ENCODE results near the gene KSR2.

DNA sequence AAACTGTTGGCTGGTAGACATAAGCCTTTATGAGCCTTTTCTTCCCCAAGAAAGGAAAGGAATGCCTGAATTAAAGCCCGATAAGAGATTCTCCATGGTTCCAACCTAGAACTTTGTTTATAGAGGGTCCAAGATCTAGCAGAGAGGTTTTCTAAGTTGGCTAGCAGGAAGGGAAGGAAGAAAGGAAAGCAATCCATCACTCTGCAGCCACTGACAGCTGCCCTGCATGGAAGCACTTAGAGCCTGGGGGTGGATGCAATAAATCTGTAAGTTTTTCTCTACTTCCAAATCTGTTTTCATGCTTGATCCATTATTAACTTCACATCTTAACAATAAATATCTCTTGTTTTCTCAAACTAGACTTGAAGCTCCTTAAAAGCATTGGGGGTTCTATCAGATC is 224.4 kb downstream of the KSR2 start:
- TF ChIP-seq POLR2AphosphoS5 (IDR thresholded peaks at IDR 0.05) (no peak), POLR2A (IDR thresholded peaks at IDR 0.05) (no peak), EP300 (IDR thresholded peaks at IDR 0.05; ENCODE audit: low read depth) (no peak)
- TF ChIP-seq, protein P1, sequence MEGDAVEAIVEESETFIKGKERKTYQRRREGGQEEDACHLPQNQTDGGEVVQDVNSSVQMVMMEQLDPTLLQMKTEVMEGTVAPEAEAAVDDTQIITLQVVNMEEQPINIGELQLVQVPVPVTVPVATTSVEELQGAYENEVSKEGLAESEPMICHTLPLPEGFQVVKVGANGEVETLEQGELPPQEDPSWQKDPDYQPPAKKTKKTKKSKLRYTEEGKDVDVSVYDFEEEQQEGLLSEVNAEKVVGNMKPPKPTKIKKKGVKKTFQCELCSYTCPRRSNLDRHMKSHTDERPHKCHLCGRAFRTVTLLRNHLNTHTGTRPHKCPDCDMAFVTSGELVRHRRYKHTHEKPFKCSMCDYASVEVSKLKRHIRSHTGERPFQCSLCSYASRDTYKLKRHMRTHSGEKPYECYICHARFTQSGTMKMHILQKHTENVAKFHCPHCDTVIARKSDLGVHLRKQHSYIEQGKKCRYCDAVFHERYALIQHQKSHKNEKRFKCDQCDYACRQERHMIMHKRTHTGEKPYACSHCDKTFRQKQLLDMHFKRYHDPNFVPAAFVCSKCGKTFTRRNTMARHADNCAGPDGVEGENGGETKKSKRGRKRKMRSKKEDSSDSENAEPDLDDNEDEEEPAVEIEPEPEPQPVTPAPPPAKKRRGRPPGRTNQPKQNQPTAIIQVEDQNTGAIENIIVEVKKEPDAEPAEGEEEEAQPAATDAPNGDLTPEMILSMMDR (IDR thresholded peaks at IDR 0.05): no peak
